Breast epithelium (tissue), 3 donors: ENCODE data around the gene DET1.

Experiments used
- POLR2AphosphoS5 ChIP-seq, 3 donors: sonication (generic); formaldehyde crosslinking; IDR thresholded peaks; one replicate each; pipeline ENCODE4 v1.6.1; 2017; ENCODE audit warnings: antibody characterized with exemption in 3 of 3
- TF ChIP-seq, protein P1 (sequence below), 3 donors: fragments of 450-650 bp; IDR thresholded peaks; one replicate each; pipeline ENCODE4 v1.5.1; 2016 to 2017; ENCODE audit warnings: antibody characterized with exemption in 3 of 3, mild to moderate bottlenecking in 3 of 3, moderate library complexity in 3 of 3

DNA sequence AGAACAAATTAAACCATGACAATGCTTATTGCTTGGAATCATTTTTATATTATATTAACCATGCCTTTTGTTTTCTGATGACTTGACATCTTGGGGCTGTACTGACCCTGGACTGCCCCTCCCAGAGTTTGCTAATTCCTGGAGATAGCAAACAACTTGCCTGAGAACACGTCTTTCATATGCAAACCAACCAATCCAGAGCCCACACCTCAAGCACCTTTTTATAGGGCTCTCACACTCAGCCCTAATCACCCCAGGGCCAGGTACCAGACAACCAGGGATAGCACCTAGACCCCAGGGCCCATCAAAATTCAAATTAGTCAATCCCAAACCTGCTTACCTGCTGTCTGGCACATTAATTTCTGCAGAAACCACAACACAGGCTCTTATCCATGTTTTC, 42.0 kb downstream of the DET1 start:
- TF ChIP-seq POLR2AphosphoS5 (IDR thresholded peaks at IDR 0.05): no peak
- TF ChIP-seq, protein P1, sequence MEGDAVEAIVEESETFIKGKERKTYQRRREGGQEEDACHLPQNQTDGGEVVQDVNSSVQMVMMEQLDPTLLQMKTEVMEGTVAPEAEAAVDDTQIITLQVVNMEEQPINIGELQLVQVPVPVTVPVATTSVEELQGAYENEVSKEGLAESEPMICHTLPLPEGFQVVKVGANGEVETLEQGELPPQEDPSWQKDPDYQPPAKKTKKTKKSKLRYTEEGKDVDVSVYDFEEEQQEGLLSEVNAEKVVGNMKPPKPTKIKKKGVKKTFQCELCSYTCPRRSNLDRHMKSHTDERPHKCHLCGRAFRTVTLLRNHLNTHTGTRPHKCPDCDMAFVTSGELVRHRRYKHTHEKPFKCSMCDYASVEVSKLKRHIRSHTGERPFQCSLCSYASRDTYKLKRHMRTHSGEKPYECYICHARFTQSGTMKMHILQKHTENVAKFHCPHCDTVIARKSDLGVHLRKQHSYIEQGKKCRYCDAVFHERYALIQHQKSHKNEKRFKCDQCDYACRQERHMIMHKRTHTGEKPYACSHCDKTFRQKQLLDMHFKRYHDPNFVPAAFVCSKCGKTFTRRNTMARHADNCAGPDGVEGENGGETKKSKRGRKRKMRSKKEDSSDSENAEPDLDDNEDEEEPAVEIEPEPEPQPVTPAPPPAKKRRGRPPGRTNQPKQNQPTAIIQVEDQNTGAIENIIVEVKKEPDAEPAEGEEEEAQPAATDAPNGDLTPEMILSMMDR (IDR thresholded peaks at IDR 0.05): no peak
